ENCODE measurements around the gene IFT43.

IFT43 gene

DNA sequence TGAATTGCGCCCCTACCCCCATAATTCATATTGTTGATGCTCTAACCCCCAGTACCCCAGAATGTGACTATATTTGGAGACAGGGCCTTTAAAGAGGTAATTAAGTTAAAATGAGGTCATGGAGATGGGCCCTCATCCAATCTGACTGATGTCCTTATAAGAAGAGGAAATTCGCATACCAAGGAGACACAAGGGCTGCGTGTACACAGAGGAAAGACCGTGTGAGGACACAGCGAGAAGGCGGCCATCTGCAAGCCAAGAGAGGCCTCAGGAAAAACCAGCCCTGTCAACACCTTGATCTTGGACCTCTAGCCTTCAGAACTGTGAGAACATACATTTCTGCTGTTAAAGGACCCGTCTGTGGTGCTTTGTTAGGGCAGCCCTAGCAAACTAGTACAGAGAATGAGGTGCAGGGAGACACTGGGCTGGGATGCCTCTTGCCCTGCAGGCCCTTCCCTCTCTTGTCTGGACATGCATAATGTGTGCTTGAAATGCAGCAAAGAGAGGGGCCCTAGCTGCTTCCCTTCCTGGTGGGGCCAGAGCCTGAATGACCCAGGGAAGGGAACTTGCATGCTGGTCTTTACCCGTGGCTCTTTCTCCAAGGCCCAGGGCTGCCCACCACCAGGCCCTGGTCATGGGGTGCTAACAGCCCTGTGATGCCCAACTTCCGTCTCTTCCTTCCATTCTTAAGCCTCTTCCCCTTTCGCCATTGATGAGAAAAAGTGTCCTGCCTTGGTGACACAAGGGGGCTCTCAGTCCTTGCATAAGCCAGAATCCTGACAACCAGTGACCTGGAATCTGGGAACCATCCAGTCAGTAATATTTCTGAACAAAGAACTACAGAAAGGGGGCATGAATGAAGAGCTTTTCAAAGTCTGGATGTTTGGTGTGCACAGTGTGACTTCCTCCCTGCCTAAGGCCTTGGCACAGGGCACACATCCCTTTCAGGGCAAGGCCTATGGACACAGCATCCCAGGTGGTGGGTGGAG lies 116.1 kb downstream of the IFT43 start:
- no peak for DNase-seq

DNA sequence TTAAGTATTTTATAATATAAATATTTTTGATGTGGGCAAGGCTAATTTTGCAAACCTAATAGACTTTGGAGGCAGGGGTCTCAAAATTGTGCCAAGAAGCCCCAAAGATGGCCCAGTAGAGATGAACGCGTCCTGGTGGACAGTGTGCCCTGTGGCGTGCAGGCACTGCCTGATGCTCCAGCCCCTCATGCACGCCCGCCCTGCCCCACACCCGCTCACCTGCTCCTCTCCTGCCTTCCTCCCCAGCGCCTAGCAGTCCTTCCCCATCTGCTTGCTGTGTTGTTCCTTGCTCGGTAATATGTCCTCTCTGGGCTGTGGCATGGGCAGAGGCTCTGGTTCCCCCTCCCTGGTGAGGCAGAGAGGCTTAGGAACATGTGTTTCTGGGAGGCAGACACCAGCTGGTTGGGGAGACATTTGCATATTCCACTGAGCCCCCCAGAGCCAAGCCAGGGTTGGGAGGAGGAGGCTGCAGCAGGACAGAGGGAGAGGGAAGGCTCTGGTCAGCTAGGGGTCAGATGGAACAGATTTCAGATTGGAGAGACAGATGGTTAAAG lies 119.3 kb downstream of the IFT43 start:
- no peak for DNase-seq

DNA sequence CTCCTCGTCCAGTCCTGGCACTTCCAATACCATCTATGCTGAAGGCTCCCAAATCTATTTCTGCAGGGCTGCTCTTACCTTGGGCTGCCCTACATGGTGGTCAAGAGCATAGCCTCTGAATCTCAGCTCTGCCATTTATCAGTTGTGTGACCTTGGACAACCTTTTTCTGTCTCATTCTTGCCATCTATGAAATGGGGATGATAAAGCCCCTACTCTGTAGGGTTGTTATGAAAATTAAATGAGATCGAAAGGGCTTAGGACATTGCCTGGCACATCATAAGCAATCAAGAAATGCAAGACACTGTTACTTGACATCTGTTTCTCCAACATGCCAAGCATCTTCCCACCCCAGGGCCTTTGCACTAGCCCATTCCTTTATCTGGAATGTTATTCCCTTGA lies 120.6 kb downstream of the IFT43 start:
- DNase-seq = no peak

DNA sequence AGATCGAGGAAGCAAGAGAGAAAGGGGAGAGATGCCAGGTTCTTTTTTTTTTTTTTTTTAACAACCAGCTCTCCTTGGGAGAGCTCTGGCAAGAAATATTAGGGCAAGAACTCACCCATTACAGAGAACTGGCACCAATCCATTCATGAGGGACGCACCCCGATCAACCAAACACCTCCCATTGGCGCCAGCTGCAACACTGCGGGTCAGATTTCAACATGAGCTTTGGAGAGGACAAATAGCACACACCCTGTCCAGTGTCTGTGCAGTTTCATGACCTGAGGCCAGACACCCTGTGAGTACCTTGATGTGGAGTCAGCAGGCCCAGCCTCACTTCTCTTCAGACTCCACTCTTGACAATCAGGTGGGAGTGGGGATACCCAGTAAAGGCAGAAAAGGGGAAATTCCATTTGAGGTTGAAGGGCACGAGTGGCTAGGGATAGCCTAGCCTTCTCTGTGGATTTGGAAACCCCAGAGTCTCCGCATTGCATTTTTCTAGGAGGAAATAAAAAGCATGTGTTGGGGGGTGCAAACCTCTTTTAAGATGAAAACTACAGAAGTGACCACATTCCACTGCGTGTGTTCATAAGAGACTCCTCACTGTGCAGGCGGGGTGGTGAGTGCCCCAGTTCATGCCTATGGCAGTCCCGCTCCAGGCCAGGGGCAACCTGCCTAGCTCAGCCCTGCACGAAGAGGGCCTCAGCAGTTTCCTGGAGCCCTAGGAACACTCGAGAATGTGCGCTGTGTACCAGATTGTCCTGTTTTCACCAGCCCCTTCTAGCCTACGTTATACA lies 123.7 kb downstream of the IFT43 start:
- no peak for DNase-seq

GRCh38 chr14:76112889-76113624 lies 127.5 kb downstream of the IFT43 start:
- DNase-seq = no peak

GRCh38 chr14:76113691-76114090 lies 128.1 kb downstream of the IFT43 start:
- no peak for DNase-seq

GRCh38 chr14:76115010-76115422 lies 129.5 kb downstream of the IFT43 start:
- no peak for DNase-seq

GRCh38 chr14:76117789-76118484 lies 132.4 kb downstream of the IFT43 start:
- DNase-seq = no peak

DNA sequence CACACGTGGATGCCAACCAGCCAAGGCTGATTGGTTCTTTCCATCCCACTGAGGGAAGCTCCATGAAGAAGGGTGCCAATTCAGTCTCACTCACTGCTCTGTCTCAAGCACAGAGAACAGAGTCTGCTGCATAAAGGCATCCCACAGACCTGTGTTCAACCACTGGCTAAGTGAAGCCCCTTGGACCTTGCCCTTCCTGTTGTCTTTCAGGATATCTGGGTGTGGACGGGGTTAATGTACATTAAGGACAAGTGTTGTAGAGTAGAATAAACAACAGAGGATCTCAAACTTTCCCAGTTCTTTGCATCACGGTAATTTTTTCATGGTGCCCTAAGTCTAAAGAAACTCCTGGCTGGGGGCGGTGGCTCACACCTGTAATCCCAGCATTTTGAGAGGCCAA lies 133.0 kb downstream of the IFT43 start:
- no peak for DNase-seq

- no peak for DNase-seq
Observed at GRCh38 chr14:76121089-76121748, 135.7 kb downstream of the IFT43 start.

DNA sequence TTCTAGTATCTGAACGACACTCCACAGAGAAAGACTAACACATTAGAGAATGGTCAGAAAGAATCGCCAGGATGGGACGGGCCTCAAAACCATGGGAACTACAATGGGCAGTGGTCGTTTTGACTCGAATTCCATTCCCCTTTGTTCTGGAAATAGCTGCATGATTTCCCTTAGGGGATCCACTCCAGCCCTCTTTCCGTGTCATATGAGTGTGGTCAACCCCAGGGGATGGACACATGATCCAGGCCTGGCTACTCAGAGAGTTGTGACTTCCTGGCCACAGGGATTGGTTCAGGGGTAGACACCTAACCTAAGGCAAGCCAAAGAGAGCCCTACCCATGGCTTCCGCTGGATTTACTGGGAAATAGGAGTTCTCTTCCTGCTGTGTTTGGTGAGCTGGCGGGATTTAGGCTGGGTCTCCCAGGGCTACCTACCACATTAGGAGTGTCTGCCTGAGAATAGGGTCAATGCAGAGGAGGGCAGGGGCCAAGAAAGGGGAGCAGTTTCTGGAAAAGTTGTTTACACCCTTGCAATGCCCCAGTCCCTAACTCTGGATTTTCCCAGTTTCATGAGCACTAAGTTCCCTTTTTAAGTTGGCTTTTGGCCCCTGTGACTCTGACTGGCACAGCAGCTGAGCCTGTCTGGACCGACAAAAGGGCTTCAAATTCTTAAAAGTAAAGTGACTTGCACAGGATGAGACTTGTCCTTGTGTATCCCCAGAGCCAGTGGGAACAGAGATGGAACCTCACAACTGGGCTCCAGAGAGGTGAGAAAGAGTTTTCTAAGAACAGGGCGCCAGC lies 138.1 kb downstream of the IFT43 start:
- DNase-seq = no peak

DNA sequence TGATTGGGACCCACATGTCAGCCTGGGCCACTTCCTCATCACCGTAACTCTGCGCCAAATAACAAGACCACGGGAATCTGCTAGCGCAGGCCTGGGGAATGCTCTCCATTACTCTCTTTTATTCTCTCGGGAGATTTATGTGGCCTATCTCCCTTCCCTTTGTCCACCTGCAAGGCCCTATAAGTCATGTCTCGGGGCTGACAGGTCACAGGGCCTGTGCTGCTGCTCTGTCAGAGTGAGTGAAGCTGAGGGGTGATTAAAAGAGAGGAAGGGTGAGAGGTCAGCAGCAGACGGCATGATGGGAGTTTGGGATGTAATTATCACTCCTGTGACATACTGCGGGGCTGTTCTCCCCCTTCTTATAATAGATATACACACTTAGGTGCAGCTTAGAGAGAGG lies 139.9 kb downstream of the IFT43 start:
- no peak for DNase-seq

DNA sequence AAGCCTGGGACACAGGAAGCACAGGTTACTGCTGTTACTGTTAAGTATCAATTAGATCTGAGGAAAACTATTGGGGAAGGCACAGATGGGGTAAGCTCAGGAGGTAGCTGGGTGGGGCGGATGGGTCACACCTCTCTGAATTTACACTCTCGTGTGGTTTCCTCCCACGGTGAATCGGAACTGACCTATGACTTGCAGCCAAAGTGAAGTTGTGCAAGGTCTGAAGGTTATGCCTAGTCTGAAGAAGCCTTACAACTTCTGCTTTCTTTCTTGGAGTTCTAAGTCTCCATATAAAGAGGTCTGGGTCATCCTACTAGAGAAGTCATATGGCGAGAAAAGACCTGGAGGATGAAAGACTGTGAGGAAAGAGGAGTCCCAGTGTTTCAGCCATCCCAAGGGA lies 140.5 kb downstream of the IFT43 start:
- no peak for DNase-seq

- DNase-seq = no peak
Observed at GRCh38 chr14:76129851-76130576, 144.5 kb downstream of the IFT43 start.

GRCh38 chr14:76131071-76131965 lies 145.8 kb downstream of the IFT43 start:
- DNase-seq = no peak

DNA sequence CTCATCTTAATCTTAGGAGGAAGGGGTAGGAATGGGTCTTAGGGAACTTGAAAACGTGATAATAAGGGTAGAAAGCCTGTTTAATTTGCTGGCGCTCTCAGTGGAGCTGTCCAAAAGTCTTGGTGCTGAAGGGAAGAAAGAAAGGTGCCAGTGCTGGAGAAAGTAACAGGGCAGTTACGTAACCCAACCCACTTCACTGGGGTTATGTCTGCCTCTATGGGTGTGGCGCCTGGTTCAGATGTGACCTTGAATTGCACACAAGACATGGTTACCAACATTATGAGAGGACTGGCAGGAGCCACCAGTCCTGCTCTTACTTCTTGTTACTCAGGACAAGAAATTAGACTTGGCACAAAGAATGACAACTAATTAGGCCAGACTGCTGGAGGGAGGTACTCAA lies 147.5 kb downstream of the IFT43 start:
- DNase-seq = no peak

All from amygdala (tissue), 56 donors.